Measurements from ENCODE around the gene PTGIR. TPM values are rescaled to one million over a fixed set of nuclear protein-coding genes. Genes with fewer than 3 reads are reported as not detected.

The PTGIR gene
- total RNA-seq, 1 donor from 2014 or later, result 0.46 TPM

GRCh38 chr19:46600384-46601317 lies 24.2 kb downstream of the PTGIR start:
- Mint-ChIP-seq H3K27me3 (peaks cover 2% of the 10 kb centered on the region), H3K27ac (peak overlapping the region; percentile 100)

GRCh38 chr19:46599716-46600373 lies 25.0 kb downstream of the PTGIR start:
- H3K9me3 Mint-ChIP-seq, result peaks cover 7% of the 10 kb centered on the region
- TF ChIP-seq CTCF (conservative IDR thresholded peaks at IDR 0.05), result no peak
- peak overlapping the region; percentile 100 for H3K4me3 Mint-ChIP-seq
- DNase-seq (ENCODE audit: extremely low spot score, unreplicated experiment), result peak; percentile 37
- H3K27me3 Mint-ChIP-seq, result peaks cover 2% of the 10 kb centered on the region
- H3K36me3 Mint-ChIP-seq, result no peaks in the 10 kb centered on the region
- peak overlapping the region; percentile 100 for H3K27ac Mint-ChIP-seq
- H3K4me1 Mint-ChIP-seq (ENCODE audit: unreplicated experiment), result peaks cover 17% of the 10 kb centered on the region

More at GRCh38 chr19:46600384-46601317, 24.2 kb downstream of the PTGIR start:
- peak overlapping the region; percentile 100 for H3K4me3 Mint-ChIP-seq
- peak; percentile 99 for DNase-seq (ENCODE audit: extremely low spot score, unreplicated experiment)
- TF ChIP-seq CTCF (conservative IDR thresholded peaks at IDR 0.05), result no peak
- H3K9me3 Mint-ChIP-seq, result peaks cover 7% of the 10 kb centered on the region
- H3K36me3 Mint-ChIP-seq, result no peaks in the 10 kb centered on the region
- H3K4me1 Mint-ChIP-seq (ENCODE audit: unreplicated experiment), result peaks cover 17% of the 10 kb centered on the region

GRCh38 chr19:46598372-46598917 lies 26.4 kb downstream of the PTGIR start:
- H3K36me3 Mint-ChIP-seq, result no peaks in the 10 kb centered on the region
- H3K4me3 Mint-ChIP-seq, result no peak overlapping the region
- peaks cover 2% of the 10 kb centered on the region for H3K27me3 Mint-ChIP-seq
- no peak overlapping the region for H3K27ac Mint-ChIP-seq
- TF ChIP-seq CTCF (conservative IDR thresholded peaks at IDR 0.05), result no peak
- DNase-seq (ENCODE audit: extremely low spot score, unreplicated experiment), result no peak
- peaks cover 14% of the 10 kb centered on the region for H3K4me1 Mint-ChIP-seq (ENCODE audit: unreplicated experiment)
- peaks cover 7% of the 10 kb centered on the region for H3K9me3 Mint-ChIP-seq

- no peak for TF ChIP-seq CTCF (conservative IDR thresholded peaks at IDR 0.05)
- Mint-ChIP-seq H3K27ac (no peak overlapping the region), H3K36me3 (no peaks in the 10 kb centered on the region), H3K4me3 (no peak overlapping the region), H3K4me1 (ENCODE audit: unreplicated experiment) (no peaks in the 10 kb centered on the region), H3K9me3 (peaks cover 7% of the 10 kb centered on the region), H3K27me3 (peaks cover 2% of the 10 kb centered on the region)
- DNase-seq (ENCODE audit: extremely low spot score, unreplicated experiment), result peak; percentile 4
Observed at GRCh38 chr19:46596008-46596407, 28.9 kb downstream of the PTGIR start.

GRCh38 chr19:46591870-46592269 lies 33.0 kb downstream of the PTGIR start:
- no peaks in the 10 kb centered on the region for H3K4me1 Mint-ChIP-seq (ENCODE audit: unreplicated experiment)
- no peak for DNase-seq (ENCODE audit: extremely low spot score, unreplicated experiment)
- H3K27ac Mint-ChIP-seq, result no peak overlapping the region

More at GRCh38 chr19:46591870-46592269, 33.0 kb downstream of the PTGIR start:
- TF ChIP-seq CTCF (conservative IDR thresholded peaks at IDR 0.05), result no peak
- no peaks in the 10 kb centered on the region for H3K36me3 Mint-ChIP-seq
- H3K9me3 Mint-ChIP-seq, result no peaks in the 10 kb centered on the region
- H3K4me3 Mint-ChIP-seq, result no peak overlapping the region
- H3K27me3 Mint-ChIP-seq, result peaks cover 4% of the 10 kb centered on the region
